NCI-H1694 treated with DMSO at 0.1 percent for 48 hours (cell line): ENCODE results near the gene SYNE1.

ENCODE experiments used
- DNase-seq: peaks from one replicate; lab custom pipeline; 2025; lab: John Stamatoyannopoulos, UW

SYNE1 gene

DNA sequence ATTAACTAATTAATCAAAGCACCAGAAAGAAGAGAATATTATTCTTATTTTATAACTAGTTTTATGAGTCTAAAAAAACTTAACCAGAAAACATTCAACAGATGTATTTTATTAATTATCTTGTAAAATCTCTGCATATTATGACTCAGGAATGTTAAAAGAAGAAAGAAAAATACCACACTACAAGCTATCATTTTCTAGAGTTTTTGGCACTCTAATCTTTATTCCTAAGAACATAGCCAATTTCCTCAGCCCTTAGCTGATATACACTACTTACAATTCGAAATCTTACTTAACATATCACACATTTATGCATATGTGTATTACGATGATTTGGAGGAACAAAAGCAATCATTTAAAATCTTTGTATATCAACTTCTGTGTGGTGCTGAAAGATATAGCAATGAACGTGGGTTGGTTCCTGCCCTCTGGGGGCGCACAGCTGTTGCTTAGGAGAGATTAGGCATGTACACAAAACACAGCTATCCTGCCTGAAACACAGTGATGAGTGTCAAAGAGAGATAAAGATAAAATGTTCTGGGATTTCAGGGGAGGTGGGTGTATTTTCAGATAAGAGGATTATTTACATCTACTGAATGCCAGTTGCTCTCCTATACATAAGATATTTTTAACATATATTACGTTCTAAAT lies 404.5 kb downstream of the SYNE1 start:
- no peak for DNase-seq

DNA sequence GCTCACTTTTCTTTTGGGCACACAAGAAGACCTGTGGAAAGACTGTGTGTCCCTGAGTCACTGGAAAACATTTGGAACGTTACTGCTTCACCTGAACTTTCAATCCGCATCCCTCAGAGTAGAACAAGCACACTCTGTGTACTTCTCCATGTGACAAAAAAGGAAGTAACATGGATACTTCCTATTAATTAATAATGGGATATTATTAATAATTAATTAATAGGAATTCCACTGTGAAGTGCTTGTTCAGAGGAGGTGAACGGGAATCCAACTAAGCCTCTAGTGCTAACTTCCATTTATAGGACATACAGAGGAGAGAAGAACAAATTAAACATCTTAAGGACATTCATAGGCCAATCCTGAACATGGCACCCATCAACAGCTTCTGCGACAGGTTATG lies 407.8 kb downstream of the SYNE1 start:
- DNase-seq, result no peak

DNA sequence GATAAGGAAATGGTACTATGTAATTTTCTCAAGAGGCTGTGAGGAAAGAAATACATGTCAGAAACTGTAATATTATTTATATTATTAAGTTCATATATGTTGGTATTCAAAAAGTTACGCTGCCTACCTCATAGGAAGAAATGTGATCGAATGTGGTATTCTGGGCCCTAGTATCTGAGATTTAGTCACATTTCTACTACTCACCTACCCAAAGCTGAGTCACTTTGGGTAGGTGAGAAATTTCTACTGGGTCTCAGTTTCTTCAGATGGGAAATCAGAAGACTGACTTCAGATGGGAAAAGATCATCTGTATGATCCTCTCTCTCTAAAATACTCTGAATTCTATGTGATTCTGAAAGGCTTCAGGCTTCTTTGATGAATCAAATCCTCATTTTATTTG lies 411.0 kb downstream of the SYNE1 start:
- no peak for DNase-seq

DNA sequence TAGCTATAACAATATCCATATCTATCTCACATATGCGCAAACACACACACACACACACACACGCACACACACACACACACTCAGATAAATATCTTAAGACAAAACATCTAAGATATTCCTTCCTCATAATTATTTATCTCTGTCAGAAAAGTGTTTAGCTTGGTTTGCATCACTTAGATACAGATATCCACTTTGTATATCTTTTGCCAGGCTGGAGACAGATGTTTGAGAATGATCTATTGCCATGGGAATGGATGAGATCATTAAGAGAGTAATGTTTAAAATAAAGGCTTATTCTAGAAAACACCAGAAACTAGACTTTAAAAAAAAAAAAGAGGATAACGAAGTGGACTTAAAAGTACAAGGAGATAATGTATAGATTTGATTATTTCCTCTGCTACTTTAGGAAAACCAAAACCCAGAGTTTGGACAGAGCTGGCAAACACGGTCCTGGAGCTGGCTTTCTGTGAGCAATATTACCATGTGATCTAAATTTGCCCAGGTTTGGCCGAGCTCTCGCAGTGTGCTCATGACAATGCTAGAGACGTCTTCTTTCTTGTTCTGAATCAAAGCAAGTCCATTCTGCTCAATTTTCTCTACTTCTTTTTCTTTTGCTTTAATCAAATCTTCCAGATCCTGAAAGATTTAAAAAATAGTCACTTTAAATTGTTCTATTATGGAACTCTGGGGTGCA lies 411.8 kb downstream of the SYNE1 start:
- no peak for DNase-seq

DNA sequence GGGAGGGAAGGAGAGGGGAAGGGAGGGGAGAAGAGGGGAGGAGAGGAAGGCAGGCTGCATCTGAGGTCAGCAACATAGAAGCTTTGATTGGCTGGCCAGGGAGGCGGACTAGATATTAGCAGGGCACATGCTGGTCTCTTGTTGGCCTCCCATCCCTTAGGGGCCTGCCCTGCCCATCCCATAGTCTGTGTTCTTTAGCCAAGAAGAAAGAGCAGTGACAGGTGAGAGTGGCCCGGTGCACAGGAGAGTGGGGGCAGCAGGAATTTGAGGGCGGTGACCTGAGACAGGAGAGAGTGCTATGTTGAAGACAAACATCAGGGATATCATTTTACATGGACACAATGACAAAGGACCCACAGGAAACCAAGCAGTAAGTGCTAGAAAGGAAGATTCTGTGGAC lies 413.5 kb downstream of the SYNE1 start:
- DNase-seq, result no peak

DNA sequence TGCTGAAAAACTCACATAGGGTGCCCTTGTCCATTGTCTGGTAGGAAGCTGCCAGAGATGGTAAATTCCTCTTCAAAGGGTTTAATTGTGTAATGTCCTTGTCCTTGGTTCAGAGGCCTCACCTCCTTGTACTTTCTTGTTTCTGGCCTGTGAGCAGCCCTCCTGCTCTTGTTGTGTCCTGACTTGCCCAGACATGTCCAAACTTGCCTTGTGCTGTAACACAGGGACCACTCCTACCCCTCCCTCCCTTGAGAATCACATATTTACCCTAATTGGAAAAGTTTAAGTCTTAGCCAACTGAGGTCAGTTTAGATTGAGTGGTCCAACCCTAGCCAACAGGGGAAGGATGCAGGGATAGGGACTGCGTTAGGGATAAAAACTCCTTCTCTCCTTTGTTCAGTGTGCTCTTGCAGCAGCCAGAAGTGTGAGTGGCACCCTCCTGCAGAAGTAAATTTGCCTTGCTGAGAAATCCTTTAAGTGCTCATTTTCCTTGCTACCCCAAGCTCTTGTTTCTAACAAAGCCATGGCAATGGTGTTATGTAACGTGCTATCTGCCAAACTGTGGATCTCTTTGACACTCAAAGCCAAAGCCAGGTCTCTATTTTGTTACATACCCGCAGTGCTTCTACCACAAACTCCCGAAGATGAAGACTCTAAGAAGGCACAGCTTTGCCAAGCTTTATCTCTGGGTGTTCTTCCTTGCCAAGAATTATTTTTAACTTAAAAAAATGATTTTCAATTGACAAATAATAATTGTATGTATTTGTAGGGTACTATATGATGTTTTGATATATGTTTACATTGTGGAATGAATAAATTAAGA lies 415.1 kb downstream of the SYNE1 start:
- DNase-seq, result no peak

DNA sequence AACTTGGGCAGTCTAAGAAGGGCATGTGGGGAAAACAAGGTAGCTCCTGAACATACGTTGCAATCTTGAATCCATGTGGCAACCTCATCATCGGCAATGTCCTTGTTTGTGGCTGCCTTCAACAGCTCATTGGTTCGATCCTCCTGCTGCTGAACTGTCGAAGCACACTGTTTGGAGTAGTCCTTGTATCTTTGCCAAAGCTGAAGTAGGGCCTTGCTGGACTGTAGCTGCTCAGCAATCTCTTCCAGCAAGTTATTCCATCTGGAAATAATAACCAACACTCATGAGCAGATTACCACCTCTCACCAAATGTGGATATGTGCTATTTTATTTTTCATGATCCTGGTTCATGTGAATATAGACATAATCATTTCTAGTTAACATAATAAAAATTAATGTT lies 416.4 kb downstream of the SYNE1 start:
- no peak for DNase-seq

DNA sequence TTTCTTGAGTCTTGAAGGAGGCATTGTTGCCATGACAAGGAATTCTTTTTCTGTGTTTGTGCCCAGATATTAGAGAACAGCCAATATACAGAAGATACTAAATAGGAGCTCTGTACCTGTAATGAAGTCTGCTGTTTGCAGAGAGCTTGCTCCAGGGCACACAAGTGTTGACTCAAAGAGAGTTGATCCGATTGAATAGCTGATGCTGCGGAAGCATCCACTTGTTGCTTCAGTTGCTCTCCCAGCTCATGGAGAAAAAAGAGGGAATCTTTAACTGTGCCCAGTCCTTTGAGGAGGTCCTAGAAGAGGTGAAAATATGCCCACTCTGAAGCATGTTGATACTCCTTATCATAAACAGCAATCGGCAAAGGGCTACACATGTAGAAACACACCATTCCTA lies 418.3 kb downstream of the SYNE1 start:
- no peak for DNase-seq

DNA sequence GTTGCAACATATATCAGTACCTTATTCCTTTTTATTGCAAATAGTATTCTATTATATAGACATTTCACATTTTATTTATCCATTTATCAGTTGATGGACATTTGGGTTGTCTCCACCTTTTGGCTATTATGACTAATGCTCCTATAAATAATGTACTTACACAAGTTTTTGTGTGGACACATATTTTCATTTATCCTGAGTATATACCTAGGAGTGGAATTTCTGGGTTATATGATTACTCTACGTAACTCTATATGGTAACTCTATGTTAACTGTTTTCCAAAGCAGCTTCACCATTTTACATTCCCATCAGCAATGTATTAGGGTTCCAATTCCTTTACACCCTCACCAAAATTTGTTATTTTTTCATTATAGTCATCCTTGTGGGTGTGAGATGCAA lies 424.7 kb downstream of the SYNE1 start:
- DNase-seq, result no peak

DNA sequence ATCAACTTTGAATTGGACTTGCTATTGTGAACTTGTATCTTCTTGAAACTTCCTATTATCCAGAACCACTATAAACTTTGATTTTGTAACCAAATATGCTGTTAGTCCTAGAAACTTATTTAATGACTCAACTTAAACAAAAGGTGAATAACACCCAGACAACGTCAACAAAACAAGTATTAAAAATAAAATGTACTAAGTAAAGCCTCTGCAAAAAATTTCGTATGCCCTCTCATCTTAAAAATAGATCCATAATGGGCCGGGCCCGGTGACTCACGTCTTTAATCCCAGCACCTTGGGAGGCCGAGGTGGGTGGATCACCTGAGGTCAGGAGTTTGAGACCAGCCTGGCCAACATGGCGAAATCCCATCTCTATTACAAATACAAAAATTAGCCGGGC lies 428.0 kb downstream of the SYNE1 start:
- no peak for DNase-seq

DNA sequence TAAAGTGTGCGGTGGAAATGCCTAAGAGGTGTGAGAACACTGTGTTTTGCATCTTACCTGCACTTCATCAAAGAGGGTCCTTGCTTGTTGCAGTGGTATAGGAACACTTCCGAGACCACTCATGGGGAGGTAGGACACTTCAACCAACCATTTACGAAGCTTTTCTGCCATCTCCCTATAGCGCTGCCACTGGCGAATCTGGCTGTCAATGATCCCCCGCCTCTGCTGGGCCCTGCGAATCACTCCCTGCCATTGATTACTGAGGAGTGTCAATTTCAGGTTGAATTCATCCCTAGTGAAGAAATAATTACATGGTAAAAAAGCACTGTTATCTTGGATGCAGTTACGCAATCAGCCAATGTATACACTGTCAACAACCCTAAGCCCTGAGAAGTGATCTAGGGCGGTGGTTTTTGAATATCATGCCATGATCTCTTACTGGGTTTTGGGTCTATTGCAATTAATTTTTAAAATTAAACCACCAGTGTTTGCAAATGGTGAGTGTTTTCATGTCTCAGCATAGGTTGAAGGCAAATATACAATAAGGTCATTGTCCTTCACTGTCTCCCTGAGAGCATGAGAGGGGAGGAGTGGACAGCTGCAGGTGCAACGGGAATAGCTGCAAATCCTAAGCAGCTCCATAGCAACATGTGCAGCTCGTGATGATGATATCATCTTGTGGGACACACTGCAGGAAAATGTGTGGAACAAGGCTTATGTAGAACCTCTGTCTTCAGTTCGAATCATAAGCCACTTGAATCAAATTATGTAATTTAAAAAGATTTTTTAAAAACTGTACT lies 429.0 kb downstream of the SYNE1 start:
- no peak for DNase-seq

DNA sequence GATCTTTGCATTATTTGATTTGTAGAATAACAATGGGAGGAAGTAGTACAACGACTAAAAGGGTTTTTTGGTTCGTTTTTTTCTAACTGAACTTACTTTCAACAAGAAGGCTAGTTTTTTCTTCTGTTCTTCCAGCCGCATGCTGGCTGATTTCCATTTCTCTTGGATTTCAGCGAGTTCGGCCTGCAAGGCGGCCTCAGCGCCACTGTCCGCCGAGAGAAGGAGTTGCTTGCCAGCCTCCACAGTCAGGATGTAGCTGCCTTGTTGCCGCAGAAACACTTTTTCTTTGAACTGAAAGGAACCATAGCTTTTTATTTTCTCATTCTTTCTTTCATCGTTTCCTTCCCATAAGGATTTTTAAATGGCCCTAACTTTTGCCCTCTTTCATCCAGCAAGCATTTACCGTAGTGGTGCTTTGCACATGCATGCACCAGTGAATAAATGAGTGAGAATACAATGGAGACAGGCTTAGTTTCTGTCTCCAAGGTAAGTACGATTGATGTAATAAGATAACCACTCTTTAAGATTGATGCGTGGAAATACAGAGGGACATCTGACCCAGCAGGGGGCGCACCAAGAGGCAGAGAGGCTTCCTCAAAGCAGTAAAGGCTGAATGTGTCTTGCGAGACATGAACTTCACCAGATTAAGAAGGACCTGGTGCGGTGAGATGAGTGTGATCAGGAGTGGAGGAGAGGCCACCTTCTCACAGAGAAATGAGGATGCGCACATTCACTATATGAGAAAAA lies 430.9 kb downstream of the SYNE1 start:
- DNase-seq, result no peak

DNA sequence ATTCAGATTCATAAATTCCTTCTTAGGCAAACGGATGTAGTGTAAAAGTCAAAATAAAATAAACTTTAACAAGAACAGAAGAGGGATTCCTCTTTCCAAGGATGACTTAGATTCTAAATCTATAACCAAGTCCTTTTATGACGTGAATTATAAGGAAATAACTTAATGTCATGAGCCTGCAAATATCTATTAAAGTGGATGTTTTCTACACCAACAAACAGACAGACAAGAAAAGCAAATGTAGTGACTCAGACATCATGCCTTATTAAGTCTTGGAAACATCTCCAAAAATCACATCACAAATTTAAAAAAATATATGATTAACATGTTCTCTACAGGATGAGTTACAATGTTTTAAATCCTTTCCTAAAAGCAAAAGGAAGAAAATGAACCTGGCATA lies 432.6 kb downstream of the SYNE1 start:
- no peak for DNase-seq

DNA sequence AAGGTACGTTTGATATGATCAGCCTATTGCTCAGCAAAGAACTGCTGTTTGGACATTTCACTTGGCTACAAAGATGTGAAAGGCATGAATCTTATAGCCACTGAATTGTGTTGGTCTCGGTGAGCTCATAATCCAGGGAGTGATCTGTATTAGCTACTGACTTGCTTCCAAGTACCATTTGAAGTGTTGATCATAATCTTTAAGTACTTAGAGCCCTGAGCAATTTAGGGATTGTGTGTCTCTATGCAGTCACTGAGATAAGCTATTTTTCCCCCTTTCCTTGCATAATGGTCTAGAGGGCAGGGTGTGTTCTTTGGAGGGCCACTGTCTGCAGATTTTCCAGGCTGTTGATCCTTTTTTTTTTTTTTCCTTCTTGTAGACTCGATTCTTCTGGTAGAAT lies 436.0 kb downstream of the SYNE1 start:
- DNase-seq, result no peak

DNA sequence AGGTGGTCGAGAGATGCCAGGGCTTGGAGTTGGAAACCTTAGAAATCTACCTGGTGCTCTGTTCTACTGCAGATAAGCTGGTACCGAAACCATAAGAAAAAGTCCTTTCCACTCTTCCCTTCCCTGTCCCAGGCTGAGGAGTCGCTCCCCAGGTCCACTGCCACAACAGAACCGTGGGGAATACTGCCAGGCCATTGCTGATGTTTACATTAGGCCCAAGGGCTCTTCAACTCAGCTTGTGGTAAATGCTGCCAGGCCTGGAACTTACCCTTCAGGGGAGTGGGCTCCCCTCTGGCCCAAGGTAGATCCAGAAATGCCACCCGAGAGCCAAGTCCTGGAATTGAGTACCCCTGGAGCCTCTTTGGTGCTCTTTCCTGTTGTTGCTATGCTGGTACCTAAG lies 441.3 kb downstream of the SYNE1 start:
- no peak for DNase-seq

DNA sequence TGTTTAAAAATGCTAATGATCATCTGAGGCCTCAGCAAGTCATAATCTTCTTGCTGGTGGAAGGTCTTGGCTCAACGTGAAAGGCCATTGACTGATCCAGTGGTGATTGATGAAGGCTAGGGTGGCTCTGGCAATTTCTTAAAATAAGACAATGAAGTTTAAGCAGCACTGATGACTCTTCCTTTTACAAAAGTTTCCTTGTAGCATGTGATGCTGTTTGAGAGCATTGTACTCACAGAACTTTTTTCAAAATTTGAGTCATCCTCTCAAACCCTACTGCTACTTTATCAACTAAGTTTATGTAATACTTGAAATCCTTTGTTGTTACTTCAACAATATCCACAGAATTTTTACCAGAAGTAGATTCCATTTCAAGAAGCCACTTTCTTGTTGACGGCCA lies 447.4 kb downstream of the SYNE1 start:
- DNase-seq, result no peak

DNA sequence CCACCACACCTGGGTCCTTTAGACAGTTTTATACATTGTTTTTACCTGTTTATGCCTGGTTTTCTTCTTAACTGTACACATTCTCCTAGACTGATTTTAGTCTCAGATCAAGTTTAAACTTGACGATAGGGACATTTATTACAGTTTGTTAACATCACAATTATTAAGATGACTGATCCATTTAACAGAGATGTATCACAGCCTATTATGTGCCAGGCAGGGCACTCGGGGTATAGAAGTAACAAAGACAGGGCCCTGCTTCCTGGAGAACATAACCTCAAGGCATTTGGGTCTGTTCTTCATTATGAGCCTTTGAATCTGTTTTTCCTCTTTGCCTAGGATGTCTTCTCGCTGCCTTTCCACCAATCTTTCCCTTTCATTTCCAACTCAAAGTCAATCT lies 449.2 kb downstream of the SYNE1 start:
- no peak for DNase-seq

DNA sequence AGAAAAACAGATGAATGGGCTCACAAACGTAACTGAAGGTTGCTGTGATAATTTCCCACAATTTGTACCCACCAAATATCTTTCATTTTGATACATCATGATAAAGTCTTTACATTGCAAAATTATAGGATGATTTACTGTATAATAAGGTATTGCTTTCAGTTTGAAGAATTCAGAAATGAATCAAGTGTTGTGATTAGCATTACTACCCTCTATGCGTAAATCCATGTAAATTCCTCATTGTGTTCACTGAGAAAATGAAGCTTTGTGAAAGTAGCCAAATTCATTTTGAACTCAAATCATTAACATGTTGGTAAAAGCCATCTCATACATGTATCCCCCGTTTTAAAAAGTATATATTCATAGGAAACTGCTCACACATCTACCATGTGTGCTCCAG lies 450.3 kb downstream of the SYNE1 start:
- DNase-seq, result no peak

DNA sequence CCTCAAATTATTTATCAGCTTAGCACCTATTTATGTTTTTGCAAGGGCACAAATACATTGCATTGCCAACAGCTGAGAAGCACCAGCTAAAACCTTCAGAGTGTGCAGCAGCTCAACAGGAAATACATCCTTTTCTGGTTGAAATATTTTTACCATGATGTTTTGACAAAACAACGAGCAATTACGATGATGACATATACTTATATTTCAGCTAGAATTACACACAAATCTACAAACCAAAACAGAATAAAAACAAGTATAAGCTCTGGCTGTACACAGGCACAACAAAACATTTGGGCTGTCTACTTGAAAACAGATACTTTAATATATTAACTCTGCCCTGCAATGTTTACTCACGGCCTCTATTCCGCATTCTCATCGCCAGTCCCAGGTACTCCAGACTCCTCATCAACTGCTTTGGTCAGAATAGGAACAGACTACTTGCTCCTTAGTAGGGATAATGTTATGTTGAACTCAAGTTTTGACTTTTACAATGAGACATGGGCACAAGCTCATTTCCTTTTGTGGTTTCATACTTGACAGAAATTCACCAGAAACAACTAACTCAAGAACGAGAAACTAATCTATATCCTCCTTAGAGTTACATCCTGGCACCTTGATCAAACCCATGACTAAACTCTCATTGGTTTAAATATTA lies 452.1 kb downstream of the SYNE1 start:
- no peak for DNase-seq

DNA sequence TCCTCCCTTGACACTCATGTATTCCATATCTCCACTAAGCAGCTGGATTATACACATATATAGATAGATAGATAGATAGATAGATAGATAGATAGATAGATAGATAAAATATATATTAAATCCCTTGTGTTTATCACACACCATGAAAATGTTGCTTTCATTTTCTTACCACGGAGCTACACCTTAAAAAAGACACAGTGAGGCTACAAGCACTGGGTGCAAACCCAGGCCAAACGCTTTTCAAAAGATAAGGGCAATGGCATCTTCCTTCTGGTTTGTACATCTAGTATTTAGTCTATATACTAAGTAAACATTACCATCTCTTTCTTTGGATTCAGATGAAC lies 452.6 kb downstream of the SYNE1 start:
- DNase-seq, result no peak

DNA sequence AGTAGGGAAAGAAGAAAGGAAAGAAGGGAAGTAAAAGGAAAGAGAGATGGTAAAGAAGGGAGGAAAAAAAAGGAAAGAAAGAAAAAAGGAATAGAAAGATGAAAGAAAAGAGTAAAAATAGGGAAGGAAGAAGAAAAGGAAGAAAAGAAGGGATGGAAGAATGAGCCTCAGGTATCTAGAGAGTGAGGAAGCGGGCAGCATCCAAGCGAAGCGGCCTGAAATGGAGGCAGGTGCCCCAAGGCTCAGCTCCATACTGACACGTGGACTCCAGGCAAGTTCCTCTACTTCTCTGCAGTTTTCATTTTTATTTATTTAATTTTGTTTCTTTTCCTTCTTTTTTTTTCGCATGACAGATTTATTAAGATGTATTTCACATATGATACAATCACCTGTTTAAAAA lies 456.6 kb downstream of the SYNE1 start:
- no peak for DNase-seq
